LNCaP clone FGC (cell line): ENCODE data around the gene BAG2.
A peak's percentile ranks its signal among the peaks of the same experiment; 100 is the strongest.

Source experiments
- DNase-seq: peaks from one replicate; pipeline ENCODE4 v3.0.0-alpha.2; 2011; ENCODE audit warnings: low read depth
- H3K4me3 ChIP-seq: 2 replicates; pipeline ENCODE4 v1.5.1; 2011; ENCODE audit warnings: mild to moderate bottlenecking, low read depth, low read length, control low read depth
- TF ChIP-seq, protein P1 (sequence below): IDR thresholded peaks from 2 replicates; pipeline ENCODE4 v1.5.1; 2012; ENCODE audit warnings: mild to moderate bottlenecking; ENCODE audit not compliant: control insufficient read depth, insufficient read depth; ENCODE audit errors: extremely low read depth

BAG2 gene

DNA sequence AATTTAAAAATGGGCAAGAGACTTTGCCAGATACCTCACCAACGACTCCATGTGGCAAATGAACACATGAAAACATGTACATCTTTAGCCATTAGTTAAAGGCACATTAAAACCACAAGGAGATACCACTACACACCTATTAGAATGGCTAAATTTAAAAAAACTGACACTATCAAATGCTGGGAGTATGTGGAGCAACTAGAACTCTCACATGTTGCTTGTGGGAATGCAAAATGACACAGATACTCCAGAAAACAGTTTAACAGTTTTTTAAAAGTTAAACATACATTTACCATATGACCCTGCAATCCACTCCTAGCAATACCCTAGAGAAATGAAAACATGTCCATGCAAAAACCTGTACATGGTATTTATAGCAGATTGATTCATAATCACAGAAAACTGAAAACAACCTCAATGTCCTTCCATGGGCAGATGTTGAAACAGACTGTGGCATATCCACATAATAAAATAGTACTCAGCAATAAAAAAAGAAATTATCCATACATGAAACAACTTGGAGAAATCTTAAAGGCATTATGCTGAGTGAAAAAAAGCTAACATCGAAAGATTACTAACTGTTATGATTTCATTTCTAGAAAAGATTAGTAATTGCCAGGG, 48.1 kb downstream of the BAG2 start:
- TF ChIP-seq, protein P1, sequence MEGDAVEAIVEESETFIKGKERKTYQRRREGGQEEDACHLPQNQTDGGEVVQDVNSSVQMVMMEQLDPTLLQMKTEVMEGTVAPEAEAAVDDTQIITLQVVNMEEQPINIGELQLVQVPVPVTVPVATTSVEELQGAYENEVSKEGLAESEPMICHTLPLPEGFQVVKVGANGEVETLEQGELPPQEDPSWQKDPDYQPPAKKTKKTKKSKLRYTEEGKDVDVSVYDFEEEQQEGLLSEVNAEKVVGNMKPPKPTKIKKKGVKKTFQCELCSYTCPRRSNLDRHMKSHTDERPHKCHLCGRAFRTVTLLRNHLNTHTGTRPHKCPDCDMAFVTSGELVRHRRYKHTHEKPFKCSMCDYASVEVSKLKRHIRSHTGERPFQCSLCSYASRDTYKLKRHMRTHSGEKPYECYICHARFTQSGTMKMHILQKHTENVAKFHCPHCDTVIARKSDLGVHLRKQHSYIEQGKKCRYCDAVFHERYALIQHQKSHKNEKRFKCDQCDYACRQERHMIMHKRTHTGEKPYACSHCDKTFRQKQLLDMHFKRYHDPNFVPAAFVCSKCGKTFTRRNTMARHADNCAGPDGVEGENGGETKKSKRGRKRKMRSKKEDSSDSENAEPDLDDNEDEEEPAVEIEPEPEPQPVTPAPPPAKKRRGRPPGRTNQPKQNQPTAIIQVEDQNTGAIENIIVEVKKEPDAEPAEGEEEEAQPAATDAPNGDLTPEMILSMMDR = no peak
- no peak for DNase-seq
- H3K4me3 ChIP-seq = no peak overlapping the region

DNA sequence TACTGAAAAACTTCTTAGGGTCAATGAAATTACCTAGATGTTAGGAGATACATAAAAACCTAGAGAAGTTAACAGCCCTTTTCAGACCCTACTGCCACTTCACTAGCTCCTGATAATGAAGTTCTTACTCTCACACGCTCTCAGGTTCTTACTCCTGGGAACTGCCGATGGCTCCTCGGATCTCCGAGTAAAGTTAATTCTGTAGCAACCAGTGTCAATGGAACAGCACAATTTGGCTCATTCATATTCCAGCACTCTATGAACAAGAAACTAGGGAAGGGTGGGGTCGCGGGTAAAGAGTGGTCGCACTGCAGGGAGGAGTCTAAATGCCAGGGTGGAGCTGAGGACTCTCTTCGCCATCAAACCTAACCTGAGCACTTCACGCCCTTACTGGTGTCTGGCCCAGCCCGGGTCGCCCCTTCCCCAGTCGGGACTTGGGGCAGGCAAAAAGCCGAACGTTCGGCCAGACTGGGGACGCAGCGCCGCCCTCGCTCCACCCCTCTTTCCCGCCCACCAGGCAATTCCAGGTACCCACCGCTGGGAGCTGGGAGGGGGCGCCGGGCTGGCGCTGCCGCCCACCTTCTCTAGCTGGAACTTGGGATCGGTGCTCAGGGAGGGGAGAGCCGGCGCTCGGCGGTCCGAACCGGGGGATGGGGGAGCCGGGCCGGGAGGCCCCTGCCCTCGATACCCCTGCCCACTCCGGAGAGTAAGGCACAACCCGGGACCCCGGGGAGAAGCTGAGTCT, 49.2 kb downstream of the BAG2 start:
- peak overlapping the region; percentile 90 for H3K4me3 ChIP-seq
- TF ChIP-seq, protein P1 = peak; percentile 16; the same call in 1 of the 2 replicates
- DNase-seq = no peak

DNA sequence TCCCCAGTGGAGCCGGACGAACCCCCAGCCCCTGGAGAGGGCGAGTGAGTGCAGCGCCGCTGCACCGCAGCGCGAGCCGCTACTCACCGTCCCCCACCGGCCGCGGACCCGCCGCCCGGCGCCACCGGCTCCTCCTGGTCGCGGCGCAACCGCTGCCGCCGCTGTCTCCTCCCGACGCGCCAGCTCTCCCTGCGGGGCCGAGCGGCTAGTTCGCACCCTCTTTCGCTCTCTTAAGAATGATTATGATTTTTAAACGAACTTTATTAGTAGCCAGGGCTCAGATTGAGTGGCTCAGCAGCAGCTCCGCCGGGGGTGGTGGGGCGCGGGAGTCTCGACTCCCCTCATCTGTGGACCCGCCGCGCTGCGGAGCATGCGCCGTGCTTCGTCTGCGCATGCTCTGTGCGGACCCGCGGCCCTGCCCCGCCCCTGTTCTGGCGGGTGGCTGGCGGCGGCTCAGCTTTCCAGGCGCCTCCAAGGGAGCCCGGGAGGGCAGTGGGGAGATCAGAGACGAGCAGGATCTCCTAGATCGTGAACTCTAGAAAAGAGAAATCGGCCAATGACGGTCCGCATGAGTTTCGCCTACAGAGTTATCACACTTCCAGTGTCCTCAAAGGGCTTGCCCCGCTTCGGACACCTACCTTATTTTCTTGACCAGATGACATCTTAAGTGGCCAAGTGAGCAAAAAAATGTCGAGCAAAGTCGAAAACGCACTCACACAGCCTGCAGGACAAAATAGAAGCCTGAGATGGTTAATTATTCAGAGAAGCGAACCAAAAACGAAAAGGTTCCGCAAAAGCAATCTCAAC, 50.0 kb downstream of the BAG2 start, which contains the start of gene RAB23:
RAB23 (minus strand) TSS at position 372 of the 807 bp plus-strand sequence. CDS start 11,927 bp downstream, outside the sequence.
- no peak for DNase-seq
- peak within 1 kb of the TSS; percentile 90 for H3K4me3 ChIP-seq
- TF ChIP-seq, protein P1 = no peak

DNA sequence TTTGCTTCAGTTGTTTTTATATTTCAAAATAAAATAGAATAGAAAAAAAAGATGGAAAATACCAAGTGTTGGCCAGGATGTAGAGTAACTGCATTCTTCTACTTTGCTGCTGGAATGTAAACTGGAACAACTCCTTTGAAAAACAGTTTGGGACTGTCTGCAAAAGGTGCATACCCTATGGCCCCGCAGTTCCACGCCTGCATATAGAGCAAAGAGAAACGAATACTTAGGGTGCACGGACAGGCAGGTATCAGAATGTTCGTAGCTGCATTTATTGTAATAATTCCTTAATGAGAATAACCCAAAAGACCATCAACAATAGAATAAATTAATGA, 50.6 kb downstream of the BAG2 start:
- peak overlapping the region; percentile 90 for H3K4me3 ChIP-seq
- TF ChIP-seq, protein P1 = no peak
- no peak for DNase-seq

DNA sequence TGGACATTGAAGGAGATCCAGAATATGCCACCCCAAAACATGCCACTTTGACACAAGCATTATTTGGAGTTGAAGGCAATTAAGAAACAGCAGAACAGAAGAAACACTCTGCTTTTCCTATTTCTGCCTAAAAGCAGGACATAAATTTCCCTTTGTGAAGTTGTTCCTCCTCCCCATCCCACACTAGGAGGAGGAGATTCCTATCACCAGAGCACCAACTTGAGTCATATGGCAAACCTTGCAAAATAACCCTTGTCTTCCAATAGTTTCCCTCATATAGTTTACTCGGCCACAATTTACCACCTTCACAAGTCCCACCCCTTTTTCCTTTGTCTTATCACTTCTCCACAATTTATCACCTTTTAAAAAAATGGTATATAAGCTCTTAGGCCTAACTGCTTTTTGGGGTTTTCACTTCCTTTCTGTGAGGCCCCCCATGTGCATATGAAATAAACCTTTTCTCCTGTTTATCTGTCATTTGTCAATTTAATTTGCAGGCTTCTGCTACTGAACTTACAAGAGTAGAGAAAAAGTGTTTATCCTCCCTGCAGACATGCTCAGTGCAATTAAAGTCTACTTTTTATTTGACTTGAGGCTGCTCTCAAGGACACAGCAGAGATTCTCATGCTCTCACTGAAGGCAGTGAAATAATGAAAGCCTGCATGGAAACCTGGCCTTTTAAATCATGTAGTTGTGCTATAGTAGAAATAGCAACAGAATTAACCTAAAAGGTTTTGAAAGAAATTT, 52.8 kb downstream of the BAG2 start:
- no peak for DNase-seq
- no peak overlapping the region for H3K4me3 ChIP-seq
- TF ChIP-seq, protein P1 = no peak

DNA sequence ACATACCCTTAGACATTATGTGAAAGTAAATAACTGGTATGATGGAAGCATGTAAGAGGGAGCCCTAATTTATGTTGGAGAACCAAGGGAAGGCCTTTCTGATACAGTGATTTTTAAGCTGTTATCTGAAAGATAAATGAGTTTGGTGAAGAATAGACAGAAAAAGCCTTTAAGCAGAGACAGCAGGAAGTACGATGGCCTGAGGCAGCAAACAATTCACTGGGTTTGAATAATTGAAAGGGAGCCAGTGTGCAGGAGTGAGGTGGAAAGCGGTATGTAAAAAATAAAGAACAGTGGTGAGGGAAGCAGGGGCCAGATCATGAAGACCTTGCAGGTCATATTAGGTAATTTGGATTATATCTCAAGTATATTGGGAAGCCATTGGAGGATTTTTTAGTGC, 54.1 kb downstream of the BAG2 start:
- TF ChIP-seq, protein P1 = no peak
- DNase-seq = no peak
- H3K4me3 ChIP-seq = no peak overlapping the region
